A204.1 (cell line): Measurements from ENCODE around the gene PDXDC1.
"Not testable (repeated sequence)": the region's sequence is repeated elsewhere in the genome, so short reads cannot be mapped to it uniquely, and the experiment has no call there.

Experiments used
- FAIRE-seq: peaks from 2 replicates; lab custom pipeline; 2012; peaks lifted over from hg19 to GRCh38; lab: Jason Lieb, UNC

The PDXDC1 gene

DNA sequence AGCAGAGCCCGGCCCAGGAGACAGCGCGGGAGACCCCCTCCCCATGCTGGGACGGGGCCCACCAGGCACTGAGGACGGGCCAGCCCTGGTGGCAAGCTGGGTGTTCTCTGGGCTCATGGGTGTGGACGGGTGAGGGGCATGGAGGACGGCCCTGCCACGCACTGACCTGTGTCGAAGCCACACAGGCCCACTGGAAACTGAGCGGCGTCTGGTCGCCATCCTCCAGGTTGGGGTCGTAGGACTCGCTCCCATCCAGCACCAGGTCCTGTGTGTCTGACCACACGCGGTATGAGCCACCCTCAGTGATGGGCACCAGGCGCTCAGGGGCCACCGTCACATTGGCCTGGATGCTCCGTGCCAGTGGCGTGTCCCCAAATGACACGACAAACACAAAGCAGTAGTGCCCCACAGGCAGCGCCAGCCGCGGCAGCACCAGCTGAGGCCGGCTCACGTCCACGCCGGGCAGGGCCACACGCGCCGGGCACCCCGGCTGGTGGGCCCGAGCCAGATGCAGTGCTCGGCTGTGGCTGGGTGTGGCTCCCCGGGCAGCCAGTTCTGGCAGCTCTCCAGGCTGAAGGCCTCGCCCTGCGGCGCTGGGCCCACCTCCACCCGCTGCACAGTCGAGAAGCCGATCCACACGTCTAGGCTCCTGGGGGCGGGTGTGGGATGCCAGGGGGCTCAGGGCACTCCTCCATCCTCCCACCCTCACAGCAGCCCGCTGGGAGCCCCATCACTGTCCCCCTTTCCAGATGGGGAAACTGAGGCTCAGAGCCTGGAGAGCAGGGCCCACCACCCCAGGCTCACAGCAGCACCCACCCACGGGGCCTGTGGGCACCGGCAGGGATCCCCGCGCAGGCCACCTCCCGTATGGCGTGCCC, 160.9 kb downstream of the PDXDC1 start:
- FAIRE-seq = not testable (repeated sequence)

DNA sequence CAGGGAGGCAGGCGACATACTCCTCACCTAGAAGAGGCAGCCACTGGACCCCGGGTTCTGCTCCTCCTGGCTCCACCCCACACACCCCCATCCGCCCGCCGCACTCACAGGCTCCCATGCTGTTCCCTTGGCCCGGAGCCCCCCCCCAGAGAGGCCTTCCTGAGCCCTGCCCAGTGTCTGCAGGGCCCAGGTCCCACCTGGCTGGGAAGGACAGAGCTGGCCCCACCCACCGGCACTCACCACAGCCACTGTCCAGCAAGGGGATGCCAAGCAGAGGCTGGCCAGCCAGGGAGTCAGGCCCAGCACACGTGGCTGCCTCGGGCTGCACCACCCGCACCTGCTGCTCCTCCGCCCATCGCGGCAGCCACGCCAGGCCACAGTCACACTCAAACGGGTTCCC, 162.7 kb downstream of the PDXDC1 start:
- not testable (repeated sequence) for FAIRE-seq

DNA sequence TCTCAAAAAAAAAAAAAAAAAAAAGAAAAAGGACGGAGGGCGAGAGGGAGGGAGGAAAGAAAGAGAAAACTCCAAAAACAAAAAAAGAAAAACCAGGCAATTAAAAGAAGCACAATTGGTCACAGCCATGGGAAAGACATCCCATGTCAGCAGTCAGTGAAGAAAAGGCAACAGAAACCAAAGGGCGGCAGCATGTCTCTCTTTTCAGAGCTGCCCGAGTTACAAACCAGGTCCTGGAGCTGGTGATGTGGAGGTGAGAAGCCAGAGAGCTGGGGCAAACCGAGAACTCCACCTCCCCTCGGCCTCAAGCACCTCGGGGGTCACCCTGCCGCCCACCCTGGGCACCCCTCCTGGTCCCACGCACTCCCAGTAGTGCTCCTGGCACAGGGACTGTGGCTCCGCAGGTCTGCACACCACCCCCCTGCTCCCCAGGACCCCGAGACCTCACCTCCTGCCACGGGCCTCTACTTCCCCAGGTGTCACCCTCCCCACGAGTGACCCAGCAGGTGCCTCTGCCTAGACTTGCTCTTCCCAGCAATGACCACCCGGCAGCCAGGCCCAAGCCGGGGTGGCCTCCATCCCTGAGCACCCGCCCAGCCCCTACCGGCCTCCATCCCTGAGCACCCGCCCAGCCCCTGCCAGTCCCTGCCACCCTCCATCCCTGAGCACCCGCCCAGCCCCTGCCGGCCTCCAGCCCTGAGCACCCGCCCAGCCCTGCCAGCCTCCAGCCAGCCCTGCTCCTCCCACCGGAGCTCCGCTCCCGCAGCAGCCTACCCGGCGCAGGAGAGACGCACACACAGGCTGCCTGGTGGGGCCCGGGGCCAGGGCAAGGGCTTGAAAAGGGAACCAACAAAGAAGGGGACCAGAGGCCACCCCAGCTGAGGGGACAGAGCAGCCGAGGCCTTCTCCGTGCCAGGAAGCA, 165.9 kb downstream of the PDXDC1 start:
- FAIRE-seq = not testable (repeated sequence)

GRCh38 chr16:15141586-15141985, 166.8 kb downstream of the PDXDC1 start:
- no peak for FAIRE-seq

DNA sequence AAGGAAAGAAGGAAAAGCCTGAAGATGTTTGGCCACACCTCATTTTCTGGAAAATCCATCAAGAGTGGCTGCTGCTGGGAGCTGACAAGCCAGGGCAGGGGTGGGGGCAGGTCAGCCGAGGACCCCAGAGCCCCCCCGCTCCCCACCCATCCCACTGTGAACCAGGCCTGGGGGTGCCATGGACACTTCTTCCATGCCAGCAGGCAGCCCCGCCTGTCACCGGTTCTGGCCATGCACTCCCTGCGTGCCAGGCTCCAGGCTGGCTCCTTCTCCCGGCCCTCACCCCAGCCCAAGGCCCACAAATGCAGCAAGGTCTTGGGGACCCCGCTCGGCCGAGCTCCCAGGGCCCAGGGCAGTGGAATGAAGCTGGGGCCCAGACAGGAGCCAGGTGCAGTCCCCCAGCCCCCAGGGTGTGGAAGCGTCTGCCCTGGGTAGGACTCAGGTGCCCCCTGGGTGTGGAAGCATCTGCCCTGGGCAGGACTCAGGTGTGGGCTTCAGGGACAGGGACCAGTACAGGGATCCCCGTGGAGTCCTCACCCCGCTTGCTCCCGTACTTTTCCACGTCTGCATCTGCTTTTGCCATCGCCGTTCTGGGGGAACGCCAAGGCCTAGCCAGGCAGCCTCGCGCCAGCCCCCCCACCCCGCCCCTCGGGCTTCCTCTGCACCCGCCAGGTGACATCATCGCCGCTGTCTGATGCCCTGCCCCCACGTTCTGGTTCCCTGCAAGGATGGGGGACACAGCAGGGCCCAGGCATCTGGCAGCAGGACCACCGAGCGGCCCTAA, 167.5 kb downstream of the PDXDC1 start:
- not testable (repeated sequence) for FAIRE-seq

- FAIRE-seq = not testable (repeated sequence)
Observed at GRCh38 chr16:15142891-15143600, 168.2 kb downstream of the PDXDC1 start.

- not testable (repeated sequence) for FAIRE-seq
Observed at GRCh38 chr16:15143601-15144091, 168.8 kb downstream of the PDXDC1 start.

- peak; percentile 73 for FAIRE-seq
Observed at GRCh38 chr16:15144092-15144631, 169.3 kb downstream of the PDXDC1 start.

DNA sequence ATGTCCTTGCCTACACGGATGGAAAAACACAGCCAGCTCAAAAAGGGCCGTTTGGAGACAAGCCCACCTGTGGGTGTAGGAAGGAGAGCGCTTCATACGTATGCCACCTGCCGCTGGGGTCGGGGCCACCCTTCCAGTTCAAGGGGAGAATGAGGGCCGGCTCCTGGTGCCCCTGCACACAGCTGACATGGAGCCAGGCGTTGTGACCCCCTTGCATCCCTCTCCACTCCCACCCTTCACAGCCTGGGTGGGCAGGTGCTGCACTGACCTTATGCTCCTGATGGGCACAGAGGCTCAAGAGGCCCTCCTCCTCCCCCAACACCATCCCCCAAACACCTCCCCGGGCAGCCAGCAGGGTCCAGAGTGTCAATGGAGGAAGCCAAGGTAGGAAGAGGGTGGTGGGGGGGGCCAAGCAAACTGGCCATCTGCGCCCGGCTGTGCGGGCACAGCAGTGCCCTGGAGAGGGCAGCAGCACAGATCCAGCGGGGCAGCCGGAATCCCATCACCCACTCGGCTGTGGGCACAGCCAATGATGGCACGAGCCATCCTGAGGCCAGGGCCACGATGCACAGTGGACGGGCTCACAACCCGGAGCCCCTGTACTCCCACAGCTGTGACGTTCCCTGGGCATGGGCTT, 170.1 kb downstream of the PDXDC1 start:
- not testable (repeated sequence) for FAIRE-seq

GRCh38 chr16:15145418-15146263, 170.8 kb downstream of the PDXDC1 start:
- FAIRE-seq = not testable (repeated sequence)

DNA sequence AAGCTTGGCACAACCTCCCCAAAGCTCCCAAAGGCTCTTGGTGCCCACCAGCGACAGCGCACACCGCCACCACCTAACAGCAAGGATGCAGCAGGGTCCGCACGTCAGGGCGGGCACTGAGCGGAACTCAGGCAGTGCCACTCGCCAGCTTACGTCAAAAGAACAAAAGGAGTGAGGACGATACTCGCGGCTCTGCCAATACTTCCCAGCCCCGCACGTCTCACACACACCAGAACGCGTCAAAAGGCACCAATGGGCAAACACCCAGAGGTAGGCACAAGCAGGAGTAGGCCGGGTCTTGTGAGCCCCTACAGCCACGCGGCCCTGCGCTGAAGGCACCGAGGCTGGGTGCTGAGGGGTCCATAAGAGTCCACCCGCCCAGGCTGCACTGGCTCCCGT, 171.4 kb downstream of the PDXDC1 start:
- FAIRE-seq = not testable (repeated sequence)

- not testable (repeated sequence) for FAIRE-seq
Observed at GRCh38 chr16:15148831-15149230, 174.0 kb downstream of the PDXDC1 start.

DNA sequence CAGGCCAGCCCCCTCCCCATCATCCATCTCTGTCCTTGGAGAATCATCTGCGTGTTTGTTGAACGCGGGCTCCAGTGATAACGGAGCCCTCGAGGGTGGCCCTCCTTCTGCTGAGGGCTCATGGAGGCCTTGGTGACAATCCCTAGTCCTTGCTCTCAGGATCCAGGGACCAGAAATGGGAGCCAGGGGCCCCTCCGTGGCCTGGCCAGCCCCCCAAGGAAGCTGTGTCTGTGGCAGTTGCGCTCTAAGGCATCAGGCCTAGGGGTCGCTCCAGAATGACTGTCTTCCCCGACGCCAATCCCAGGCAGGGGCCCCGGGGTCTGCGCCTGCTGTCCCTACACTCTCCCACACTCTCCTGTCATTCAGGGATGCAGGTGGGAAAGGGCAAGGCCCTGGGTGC, 174.4 kb downstream of the PDXDC1 start:
- FAIRE-seq = not testable (repeated sequence)

DNA sequence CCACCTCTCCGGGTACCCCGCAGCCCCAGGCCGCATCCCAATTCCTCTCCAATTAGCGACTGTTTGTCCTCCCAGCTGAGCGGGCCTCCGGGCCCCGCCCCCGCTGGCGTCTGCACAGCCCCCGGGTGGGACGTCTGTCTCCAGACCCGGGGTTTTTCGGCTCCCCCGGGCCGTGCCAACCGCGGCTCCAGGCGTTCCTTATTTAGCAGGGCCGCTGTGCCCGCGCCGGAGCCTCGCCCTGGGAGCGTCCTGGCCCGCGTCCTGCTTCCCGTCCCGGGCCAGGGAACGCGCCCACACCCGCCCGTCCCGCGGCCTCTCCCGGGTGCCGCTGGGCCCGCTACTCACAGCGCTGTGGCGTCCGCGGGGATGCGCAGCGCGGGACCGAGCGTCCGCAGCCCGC, 179.2 kb downstream of the PDXDC1 start:
- FAIRE-seq = not testable (repeated sequence)

DNA sequence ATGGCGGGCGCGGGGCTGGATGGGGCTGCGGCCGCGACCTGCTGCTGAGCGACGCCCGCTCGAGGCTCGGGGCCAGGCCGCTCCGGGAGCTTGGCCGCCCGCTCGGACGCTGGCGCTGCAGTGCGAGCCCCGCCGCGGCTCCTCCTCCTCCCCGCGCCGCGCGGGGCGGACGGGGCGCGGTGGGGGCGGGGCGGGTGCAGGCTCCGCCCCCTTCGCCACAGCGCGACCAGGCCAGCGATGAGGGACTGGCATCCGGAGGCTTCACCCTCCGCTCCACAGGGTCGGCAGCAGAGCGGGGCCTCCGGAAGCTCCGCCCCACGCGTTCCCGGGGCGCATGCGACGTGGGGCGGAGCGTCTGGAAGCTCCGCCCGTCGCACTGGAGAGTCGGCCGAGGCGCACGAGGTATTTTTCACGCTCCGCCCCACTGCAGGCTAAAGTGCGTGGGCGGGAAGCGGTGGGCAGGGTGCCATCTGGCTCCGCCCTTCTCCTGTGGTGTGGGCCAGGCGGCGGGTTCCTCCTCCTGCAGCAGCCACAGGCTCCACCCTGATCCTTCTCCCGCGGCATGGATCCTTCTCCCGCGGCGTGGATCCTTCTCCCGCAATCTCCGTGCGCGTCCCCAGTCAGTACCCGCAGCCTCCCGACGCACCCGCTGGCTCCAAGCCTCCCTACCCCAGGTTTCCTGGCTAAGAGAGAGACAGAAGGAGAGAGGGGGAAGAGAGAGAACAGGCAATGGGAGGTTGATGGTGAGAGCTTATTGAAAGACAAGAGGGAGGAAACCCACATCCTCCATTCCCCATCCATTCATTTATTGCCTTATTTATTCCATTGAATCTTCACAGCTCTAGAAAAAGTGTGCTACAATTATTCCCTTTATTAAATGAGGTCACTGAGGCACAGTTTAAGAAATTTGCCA, 180.1 kb downstream of the PDXDC1 start:
- FAIRE-seq = not testable (repeated sequence)

DNA sequence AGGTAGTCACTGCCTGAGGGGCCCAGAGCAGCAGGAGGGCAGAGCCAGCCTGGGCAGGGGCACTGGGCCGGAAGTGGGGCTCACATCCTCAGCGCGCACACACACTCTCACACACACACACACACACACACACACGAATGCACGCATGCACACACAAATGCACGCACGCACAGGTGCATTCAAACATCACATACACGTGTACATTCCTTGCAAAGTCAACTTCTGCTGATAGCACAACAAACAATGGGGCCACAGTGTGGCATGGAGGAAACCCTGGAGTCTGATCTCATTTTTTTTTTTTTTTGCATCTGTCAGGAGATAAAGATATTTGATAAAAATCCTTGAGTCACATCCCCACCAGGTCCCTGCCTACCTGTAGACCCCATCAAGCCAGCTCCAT, 182.8 kb downstream of the PDXDC1 start:
- not testable (repeated sequence) for FAIRE-seq

GRCh38 chr16:15159671-15160070, 184.8 kb downstream of the PDXDC1 start:
- FAIRE-seq = not testable (repeated sequence)

- not testable (repeated sequence) for FAIRE-seq
Observed at GRCh38 chr16:15160571-15160970, 185.7 kb downstream of the PDXDC1 start.
